GM19468 (cell line): Measurements from ENCODE around the gene SH3BP1.

ENCODE experiments used
- ATAC-seq: cut with Tn5 transposase; IDR thresholded peaks from one replicate; pipeline ENCODE4 v1.9.1; 2021; ENCODE audit warnings: mild to moderate bottlenecking, moderate library complexity, moderate number of reproducible peaks; ENCODE audit not compliant: unreplicated experiment; ENCODE audit errors: extremely low read depth

Gene SH3BP1

GRCh38 chr22:37611207-37611606 is 28.3 kb upstream of the SH3BP1 start:
- ATAC-seq = no peak

- ATAC-seq = no peak
These were observed 23.0 kb upstream of the SH3BP1 start for GRCh38 chr22:37616201-37617083.

GRCh38 chr22:37617431-37617830 is 22.0 kb upstream of the SH3BP1 start:
- ATAC-seq = no peak

GRCh38 chr22:37618072-37618656 is 21.3 kb upstream of the SH3BP1 start:
- ATAC-seq = no peak

- ATAC-seq = no peak
These were observed 20.8 kb upstream of the SH3BP1 start for GRCh38 chr22:37618674-37619073.

GRCh38 chr22:37619991-37620390 is 19.5 kb upstream of the SH3BP1 start:
- ATAC-seq = no peak

GRCh38 chr22:37621352-37621860 is 18.1 kb upstream of the SH3BP1 start:
- ATAC-seq = no peak

GRCh38 chr22:37623075-37624016 is 16.1 kb upstream of the SH3BP1 start:
- no peak for ATAC-seq

- ATAC-seq = no peak
These were observed 15.5 kb upstream of the SH3BP1 start for GRCh38 chr22:37624017-37624365.

GRCh38 chr22:37624876-37625275 is 14.6 kb upstream of the SH3BP1 start:
- no peak for ATAC-seq

GRCh38 chr22:37625737-37626136 is 13.7 kb upstream of the SH3BP1 start:
- no peak for ATAC-seq

- ATAC-seq = no peak
These were observed 13.3 kb upstream of the SH3BP1 start for GRCh38 chr22:37626144-37626543.

GRCh38 chr22:37626556-37627075 is 12.9 kb upstream of the SH3BP1 start:
- no peak for ATAC-seq

- ATAC-seq = no peak
These were observed 12.3 kb upstream of the SH3BP1 start for GRCh38 chr22:37627121-37627520.

GRCh38 chr22:37627545-37627944 is 11.9 kb upstream of the SH3BP1 start:
- ATAC-seq = no peak

GRCh38 chr22:37628830-37629229 is 10.6 kb upstream of the SH3BP1 start:
- ATAC-seq = no peak

- ATAC-seq = no peak
These were observed 9.5 kb upstream of the SH3BP1 start for GRCh38 chr22:37629928-37630327.

GRCh38 chr22:37630839-37631435 is 8.5 kb upstream of the SH3BP1 start:
- ATAC-seq = no peak

- ATAC-seq = no peak
These were observed 7.9 kb upstream of the SH3BP1 start for GRCh38 chr22:37631448-37632173.
